Immature natural killer cell (primary cell): ENCODE data around the gene OR1B1. TPM values are rescaled to one million over a fixed set of nuclear protein-coding genes. Genes with fewer than 3 reads are reported as not detected.
"Not testable (repeated sequence)": the region's sequence is repeated elsewhere in the genome, so short reads cannot be mapped to it uniquely, and the experiment has no call there.

Source experiments
- DNase-seq, 3 donors: peaks; one replicate each; pipeline ENCODE4 v3.0.0; 2022; ENCODE audit warnings: mixed read lengths in 1 of 3
- H3K27ac Mint-ChIP-seq, 6 donors: one replicate each; pipeline ENCODE4 v1.8.0; 2020; ENCODE audit warnings: mixed read lengths in 6 of 6, mild to moderate bottlenecking in 5 of 6, inconsistent platforms in 4 of 6, moderate library complexity in 3 of 6
- H3K27me3 Mint-ChIP-seq, 3 donors: one replicate each; pipeline ENCODE4 v1.8.0; 2020 to 2021; ENCODE audit warnings: low read depth in 3 of 3, mild to moderate bottlenecking in 3 of 3, mixed read lengths in 3 of 3, moderate library complexity in 3 of 3, inconsistent platforms in 1 of 3
- H3K36me3 Mint-ChIP-seq, 3 donors: one replicate each; pipeline ENCODE4 v1.8.0; 2020; ENCODE audit warnings: mixed read lengths in 3 of 3, inconsistent platforms in 2 of 3, mild to moderate bottlenecking in 2 of 3
- H3K4me1 Mint-ChIP-seq, 2 donors: one replicate each; pipeline ENCODE4 v1.8.0; 2020; ENCODE audit warnings: inconsistent platforms in 2 of 2, mild to moderate bottlenecking in 2 of 2, mixed read lengths in 2 of 2, moderate library complexity in 1 of 2
- H3K4me3 Mint-ChIP-seq, 5 donors: one replicate each; pipeline ENCODE4 v1.8.0; 2020; ENCODE audit warnings: mild to moderate bottlenecking in 5 of 5, mixed read lengths in 5 of 5, inconsistent platforms in 3 of 5, moderate library complexity in 3 of 5
- H3K9me3 Mint-ChIP-seq, 6 donors: one replicate each; pipeline ENCODE4 v1.8.0; 2020; ENCODE audit warnings: mild to moderate bottlenecking in 6 of 6, mixed read lengths in 6 of 6, inconsistent platforms in 4 of 6, moderate library complexity in 3 of 6
- polyA plus RNA-seq, 3 donors: library from polyadenylated mRNA; unstranded; fragments of 300-500 nt; fragmentation: Illumina TruSeq; gene quantifications; one replicate each; pipeline ENCODE4 v1.2.3, GENCODE V29; 2021

Gene OR1B1
- polyA plus RNA-seq = not detected

GRCh38 chr9:122657527-122657926 lies at the start of gene OR1B1:
Gene OR1B1, minus strand, starts transcription at chr9:122657627.
- Mint-ChIP-seq H3K9me3 (no peaks in the 10 kb centered on the region), H3K27ac (no peak within 1 kb of the TSS), H3K4me1 (no peaks in the 10 kb centered on the region), H3K27me3 (peaks cover 0 to 5% (median 3%) of the 10 kb centered on the region in 3 donors), H3K4me3 (no peak within 1 kb of the TSS), H3K36me3 (no peaks in the 10 kb centered on the region)
- no peak for DNase-seq

GRCh38 chr9:122695696-122696095 lies 38.3 kb upstream of the OR1B1 start:
- Mint-ChIP-seq H3K27me3 (peaks cover 0 to 5% (median 3%) of the 10 kb centered on the region in 3 donors), H3K4me3 (no peak overlapping the region), H3K36me3 (peaks cover 0 to 7% (median 0%) of the 10 kb centered on the region in 3 donors), H3K9me3 (peaks cover 8 to 28% (median 19%) of the 10 kb centered on the region in 6 donors), H3K4me1 (no peaks in the 10 kb centered on the region), H3K27ac (no peak overlapping the region)
- DNase-seq = no peak

- Mint-ChIP-seq H3K9me3 (peaks cover 15 to 65% (median 30%) of the 10 kb centered on the region in 6 donors), H3K4me1 (no peaks in the 10 kb centered on the region), H3K27ac (no peak overlapping the region), H3K4me3 (no peak overlapping the region), H3K36me3 (peaks cover 0 to 18% (median 4%) of the 10 kb centered on the region in 3 donors), H3K27me3 (peaks cover 0 to 1% (median 0%) of the 10 kb centered on the region in 3 donors)
- DNase-seq = no peak
Measured at GRCh38 chr9:122684851-122685250, 27.4 kb upstream of the OR1B1 start.

GRCh38 chr9:122672481-122672880 lies 15.1 kb upstream of the OR1B1 start:
- DNase-seq = no peak
- no peaks in the 10 kb centered on the region for H3K36me3 Mint-ChIP-seq
- peaks cover 4 to 33% (median 13%) of the 10 kb centered on the region in 6 donors for H3K9me3 Mint-ChIP-seq
- H3K27me3 Mint-ChIP-seq = peaks cover 4 to 8% (median 7%) of the 10 kb centered on the region in 3 donors
- no peaks in the 10 kb centered on the region for H3K4me1 Mint-ChIP-seq
- H3K27ac Mint-ChIP-seq = no peak overlapping the region
- H3K4me3 Mint-ChIP-seq = no peak overlapping the region

- peaks cover 0 to 2% (median 0%) of the 10 kb centered on the region in 3 donors for H3K27me3 Mint-ChIP-seq
- no peak for DNase-seq
- H3K4me3 Mint-ChIP-seq = no peak within 1 kb of the TSS
- H3K36me3 Mint-ChIP-seq = no peaks in the 10 kb centered on the region
- no peaks in the 10 kb centered on the region for H3K4me1 Mint-ChIP-seq
- H3K27ac Mint-ChIP-seq = no peak within 1 kb of the TSS
- H3K9me3 Mint-ChIP-seq = peaks cover 0 to 8% (median under 1%) of the 10 kb centered on the region in 6 donors
Measured at GRCh38 chr9:122661416-122661815, 4.0 kb upstream of the OR1B1 start, which contains the start of gene OR1L1. Gene OR1L1, plus strand, starts transcription at chr9:122661716. Its CDS starts 0 bp downstream, at chr9:122661716.

- Mint-ChIP-seq H3K4me3 (no peak overlapping the region), H3K27me3 (peaks cover 0 to 5% (median 3%) of the 10 kb centered on the region in 3 donors), H3K36me3 (no peaks in the 10 kb centered on the region), H3K27ac (no peak overlapping the region), H3K9me3 (no peaks in the 10 kb centered on the region), H3K4me1 (no peaks in the 10 kb centered on the region)
- DNase-seq = no peak
Measured at GRCh38 chr9:122656378-122656777, 1.0 kb downstream of the OR1B1 start.

GRCh38 chr9:122642226-122642625 lies 15.2 kb downstream of the OR1B1 start:
- no peak for DNase-seq
- H3K9me3 Mint-ChIP-seq = peaks cover 2 to 31% (median 11%) of the 10 kb centered on the region in 6 donors
- H3K4me3 Mint-ChIP-seq = no peak overlapping the region
- H3K4me1 Mint-ChIP-seq = no peaks in the 10 kb centered on the region
- H3K27ac Mint-ChIP-seq = no peak overlapping the region
- H3K36me3 Mint-ChIP-seq = peaks cover 0 to 4% (median 0%) of the 10 kb centered on the region in 3 donors
- H3K27me3 Mint-ChIP-seq = peaks cover 0 to 14% (median 2%) of the 10 kb centered on the region in 3 donors

GRCh38 chr9:122619996-122620395 lies 37.4 kb downstream of the OR1B1 start:
- no peak for DNase-seq
- H3K9me3 Mint-ChIP-seq = peaks cover 0 to 11% (median 0%) of the 10 kb centered on the region in 6 donors
- no peak overlapping the region for H3K4me3 Mint-ChIP-seq
- H3K36me3 Mint-ChIP-seq = no peaks in the 10 kb centered on the region
- H3K4me1 Mint-ChIP-seq = no peaks in the 10 kb centered on the region
- H3K27me3 Mint-ChIP-seq = peaks cover 3 to 17% (median 3%) of the 10 kb centered on the region in 3 donors
- H3K27ac Mint-ChIP-seq = no peak overlapping the region

GRCh38 chr9:122614362-122614761 lies 43.1 kb downstream of the OR1B1 start, which contains the start of gene OR1Q1:
Gene OR1Q1, plus strand, starts transcription at chr9:122614738. Its CDS starts 0 bp downstream, at chr9:122614738.
- no peaks in the 10 kb centered on the region for H3K4me1 Mint-ChIP-seq
- no peaks in the 10 kb centered on the region for H3K36me3 Mint-ChIP-seq
- peaks cover 0 to 2% (median 0%) of the 10 kb centered on the region in 6 donors for H3K9me3 Mint-ChIP-seq
- peaks cover 2 to 5% (median 5%) of the 10 kb centered on the region in 3 donors for H3K27me3 Mint-ChIP-seq
- no peak for DNase-seq
- H3K4me3 Mint-ChIP-seq = no peak within 1 kb of the TSS
- no peak within 1 kb of the TSS for H3K27ac Mint-ChIP-seq

GRCh38 chr9:122609804-122610203 lies 47.6 kb downstream of the OR1B1 start:
- no peak for DNase-seq
- Mint-ChIP-seq H3K36me3 (no peaks in the 10 kb centered on the region), H3K27me3 (peaks cover 2 to 5% (median 4%) of the 10 kb centered on the region in 3 donors), H3K9me3 (no peaks in the 10 kb centered on the region), H3K4me3 (no peak overlapping the region), H3K27ac (no peak overlapping the region), H3K4me1 (no peaks in the 10 kb centered on the region)

GRCh38 chr9:122606587-122606986 lies 50.8 kb downstream of the OR1B1 start:
- H3K4me3 Mint-ChIP-seq = no peak overlapping the region
- H3K9me3 Mint-ChIP-seq = peaks cover 0 to 4% (median 0%) of the 10 kb centered on the region in 6 donors
- no peaks in the 10 kb centered on the region for H3K4me1 Mint-ChIP-seq
- no peaks in the 10 kb centered on the region for H3K36me3 Mint-ChIP-seq
- peaks cover 4 to 8% (median 4%) of the 10 kb centered on the region in 3 donors for H3K27me3 Mint-ChIP-seq
- DNase-seq = no peak
- H3K27ac Mint-ChIP-seq = no peak overlapping the region

- Mint-ChIP-seq H3K27me3 (peaks cover 2 to 8% (median 5%) of the 10 kb centered on the region in 3 donors), H3K27ac (no peak overlapping the region), H3K4me1 (no peaks in the 10 kb centered on the region), H3K9me3 (peaks cover 0 to 8% (median 6%) of the 10 kb centered on the region in 6 donors), H3K4me3 (no peak overlapping the region), H3K36me3 (no peaks in the 10 kb centered on the region)
- no peak for DNase-seq
Measured at GRCh38 chr9:122605691-122606090, 51.7 kb downstream of the OR1B1 start.

- H3K27ac Mint-ChIP-seq, H3K4me1 Mint-ChIP-seq, H3K9me3 Mint-ChIP-seq, H3K4me3 Mint-ChIP-seq, DNase-seq, H3K27me3 Mint-ChIP-seq, H3K36me3 Mint-ChIP-seq: not testable (repeated sequence)
Measured at GRCh38 chr9:122583284-122583683, 74.1 kb downstream of the OR1B1 start, which contains the start of gene OR1L8. Gene OR1L8, minus strand, starts transcription at chr9:122583384. Its CDS starts 14,907 bp downstream, at chr9:122568477.

GRCh38 chr9:122580360-122580759 lies 77.1 kb downstream of the OR1B1 start:
- no peak for DNase-seq
- H3K4me1 Mint-ChIP-seq = no peaks in the 10 kb centered on the region
- peaks cover 0 to 6% (median 4%) of the 10 kb centered on the region in 3 donors for H3K27me3 Mint-ChIP-seq
- H3K4me3 Mint-ChIP-seq = no peak overlapping the region
- no peaks in the 10 kb centered on the region for H3K9me3 Mint-ChIP-seq
- H3K36me3 Mint-ChIP-seq = no peaks in the 10 kb centered on the region
- H3K27ac Mint-ChIP-seq = no peak overlapping the region

- Mint-ChIP-seq H3K36me3 (no peaks in the 10 kb centered on the region), H3K27ac (no peak overlapping the region), H3K4me3 (no peak overlapping the region), H3K27me3 (peaks cover 0 to 6% (median 3%) of the 10 kb centered on the region in 3 donors), H3K4me1 (no peaks in the 10 kb centered on the region), H3K9me3 (no peaks in the 10 kb centered on the region)
- DNase-seq = no peak
Measured at GRCh38 chr9:122579874-122580273, 77.6 kb downstream of the OR1B1 start.
